GM18909 (cell line): ENCODE measurements around the gene TNFAIP2.
"Not testable (repeated sequence)": the region's sequence is repeated elsewhere in the genome, so short reads cannot be mapped to it uniquely, and the experiment has no call there.

Experiments
- ATAC-seq: cut with Tn5 transposase; IDR thresholded peaks from one replicate; pipeline ENCODE4 v1.9.1; 2021; ENCODE audit warnings: mild to moderate bottlenecking; ENCODE audit not compliant: unreplicated experiment, poor library complexity

The TNFAIP2 gene

GRCh38 chr14:103176176-103176575 lies 52.9 kb downstream of the TNFAIP2 start:
- not testable (repeated sequence) for ATAC-seq

- ATAC-seq = no peak
Measured at GRCh38 chr14:103177376-103177775, 54.1 kb downstream of the TNFAIP2 start.

GRCh38 chr14:103178521-103178920 lies 55.3 kb downstream of the TNFAIP2 start:
- no peak for ATAC-seq

GRCh38 chr14:103179094-103179493 lies 55.8 kb downstream of the TNFAIP2 start:
- ATAC-seq = no peak

- ATAC-seq = no peak
Measured at GRCh38 chr14:103180331-103180730, 57.1 kb downstream of the TNFAIP2 start.

- no peak for ATAC-seq
Measured at GRCh38 chr14:103184046-103184445, 60.8 kb downstream of the TNFAIP2 start.

GRCh38 chr14:103185051-103186029 lies 62.1 kb downstream of the TNFAIP2 start:
- no peak for ATAC-seq

GRCh38 chr14:103186241-103186822 lies 63.1 kb downstream of the TNFAIP2 start:
- ATAC-seq = no peak
